GM21390 (cell line): ENCODE results near the gene SCYL3.
"Not testable (repeated sequence)": the region's sequence is repeated elsewhere in the genome, so short reads cannot be mapped to it uniquely, and the experiment has no call there.

ENCODE experiments used
- ATAC-seq: cut with Tn5 transposase; IDR thresholded peaks from one replicate; pipeline ENCODE4 v1.9.1; 2021; ENCODE audit not compliant: unreplicated experiment

SCYL3 gene, protein sequence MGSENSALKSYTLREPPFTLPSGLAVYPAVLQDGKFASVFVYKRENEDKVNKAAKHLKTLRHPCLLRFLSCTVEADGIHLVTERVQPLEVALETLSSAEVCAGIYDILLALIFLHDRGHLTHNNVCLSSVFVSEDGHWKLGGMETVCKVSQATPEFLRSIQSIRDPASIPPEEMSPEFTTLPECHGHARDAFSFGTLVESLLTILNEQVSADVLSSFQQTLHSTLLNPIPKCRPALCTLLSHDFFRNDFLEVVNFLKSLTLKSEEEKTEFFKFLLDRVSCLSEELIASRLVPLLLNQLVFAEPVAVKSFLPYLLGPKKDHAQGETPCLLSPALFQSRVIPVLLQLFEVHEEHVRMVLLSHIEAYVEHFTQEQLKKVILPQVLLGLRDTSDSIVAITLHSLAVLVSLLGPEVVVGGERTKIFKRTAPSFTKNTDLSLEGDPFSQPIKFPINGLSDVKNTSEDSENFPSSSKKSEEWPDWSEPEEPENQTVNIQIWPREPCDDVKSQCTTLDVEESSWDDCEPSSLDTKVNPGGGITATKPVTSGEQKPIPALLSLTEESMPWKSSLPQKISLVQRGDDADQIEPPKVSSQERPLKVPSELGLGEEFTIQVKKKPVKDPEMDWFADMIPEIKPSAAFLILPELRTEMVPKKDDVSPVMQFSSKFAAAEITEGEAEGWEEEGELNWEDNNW

GRCh38 chr1:169893645-169894423, at the start of gene SCYL3:
Gene SCYL3, minus strand, starts transcription at chr1:169893896. Its CDS starts 5,056 bp downstream, at chr1:169888840.
- peak; percentile 83 for ATAC-seq

DNA sequence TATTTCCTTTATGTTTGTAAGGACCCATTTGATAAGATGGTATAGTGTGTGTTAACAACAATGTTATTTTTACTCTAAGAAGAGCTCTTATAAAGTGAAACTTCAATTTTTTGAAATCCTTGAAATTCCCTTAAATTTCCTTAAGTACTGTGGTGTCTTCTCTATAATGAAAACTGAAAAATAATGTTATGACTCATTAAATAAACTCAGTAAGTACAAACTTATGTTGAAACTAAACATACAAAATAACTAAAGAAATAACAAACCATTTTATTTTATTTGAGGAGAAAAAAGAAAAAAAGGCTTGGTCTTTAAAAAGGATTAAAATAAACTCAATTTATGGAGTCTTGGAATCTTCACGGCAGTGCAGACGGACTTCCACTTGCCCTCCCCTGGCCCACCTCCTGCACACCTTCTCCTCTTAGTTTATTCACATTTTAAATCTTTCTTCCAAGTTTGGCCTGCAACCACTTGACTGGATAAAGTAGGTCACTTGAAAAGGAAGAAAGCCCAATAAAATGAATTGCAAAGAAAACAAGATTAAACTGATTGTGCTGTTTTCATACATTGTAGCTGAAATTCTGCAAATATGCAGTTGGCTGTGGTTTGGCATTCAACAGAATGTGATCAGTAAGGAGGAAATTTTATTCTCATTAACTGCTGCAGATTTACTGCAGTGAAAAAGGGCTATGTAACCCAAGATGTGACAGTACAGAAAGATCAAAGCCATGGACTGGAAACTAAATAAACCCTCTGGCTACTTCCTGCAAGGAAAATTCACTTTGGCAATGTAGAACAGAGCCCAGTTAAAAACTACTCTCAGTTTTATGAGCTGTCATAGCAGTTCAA, 48.5 kb upstream of the SCYL3 start:
- no peak for ATAC-seq

GRCh38 chr1:169933984-169934725, 40.5 kb upstream of the SCYL3 start:
- no peak for ATAC-seq

GRCh38 chr1:169931795-169932231, 38.1 kb upstream of the SCYL3 start:
- no peak for ATAC-seq

DNA sequence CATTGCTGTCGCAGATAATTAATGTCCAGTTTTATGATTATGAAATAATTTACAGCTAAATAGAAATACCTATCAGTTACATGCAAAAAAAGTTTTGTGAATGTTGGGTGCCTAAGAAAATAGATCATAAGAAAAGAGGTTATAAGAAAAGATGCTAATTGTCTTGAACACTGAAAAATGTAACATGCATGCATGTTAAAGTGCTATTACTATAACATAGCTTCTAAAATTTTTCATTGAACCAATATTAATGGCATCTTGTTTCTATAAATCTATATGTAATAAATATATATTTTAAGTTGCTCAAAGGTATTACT, 35.5 kb upstream of the SCYL3 start:
- ATAC-seq: no peak

- ATAC-seq: peak; percentile 71
Measured at GRCh38 chr1:169928438-169929209, 34.9 kb upstream of the SCYL3 start.

DNA sequence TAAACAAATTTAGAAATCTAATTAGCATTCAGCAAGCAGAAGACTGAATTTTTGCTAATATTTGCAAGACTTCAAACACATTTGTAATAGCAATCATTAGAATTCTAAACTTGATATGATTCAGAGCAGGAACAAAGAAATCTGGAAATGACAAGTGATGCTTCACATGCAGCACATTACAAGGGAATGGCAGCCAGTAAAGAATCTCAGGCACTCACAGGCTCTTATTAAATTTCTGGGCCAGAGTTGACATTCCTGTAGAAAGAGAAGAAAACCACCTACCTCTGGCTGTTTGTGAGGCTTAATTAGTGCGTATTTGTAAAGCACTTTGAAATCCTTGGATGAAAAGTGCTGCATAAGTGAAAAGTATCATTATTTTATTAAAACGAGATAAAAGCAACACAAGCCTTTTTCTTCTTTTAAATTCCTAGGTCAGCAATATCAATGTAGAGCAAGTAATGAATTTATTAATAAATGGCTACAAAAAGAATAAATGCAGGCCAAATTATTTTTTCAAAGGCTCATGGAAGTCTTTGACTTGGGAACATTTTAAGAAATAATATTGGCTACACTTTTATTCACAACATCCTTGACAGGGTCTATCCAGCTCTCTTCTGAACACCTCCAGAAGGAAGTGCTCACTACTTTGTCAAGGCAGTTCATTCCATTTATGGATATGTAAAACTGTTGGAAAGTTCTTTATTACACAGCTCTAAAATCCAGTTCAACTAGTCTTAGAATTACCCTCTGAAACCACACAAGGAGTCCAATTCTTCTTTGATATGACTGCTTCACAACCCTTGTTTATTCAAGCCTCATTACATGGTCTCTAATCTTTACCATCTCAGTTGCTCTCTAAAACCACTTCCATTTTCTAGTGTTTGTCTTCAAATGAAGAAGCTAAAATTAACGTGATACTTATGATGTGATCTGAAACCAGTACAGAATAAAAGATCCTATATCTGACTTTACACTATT, 32.1 kb upstream of the SCYL3 start:
- ATAC-seq: peak; percentile 70

DNA sequence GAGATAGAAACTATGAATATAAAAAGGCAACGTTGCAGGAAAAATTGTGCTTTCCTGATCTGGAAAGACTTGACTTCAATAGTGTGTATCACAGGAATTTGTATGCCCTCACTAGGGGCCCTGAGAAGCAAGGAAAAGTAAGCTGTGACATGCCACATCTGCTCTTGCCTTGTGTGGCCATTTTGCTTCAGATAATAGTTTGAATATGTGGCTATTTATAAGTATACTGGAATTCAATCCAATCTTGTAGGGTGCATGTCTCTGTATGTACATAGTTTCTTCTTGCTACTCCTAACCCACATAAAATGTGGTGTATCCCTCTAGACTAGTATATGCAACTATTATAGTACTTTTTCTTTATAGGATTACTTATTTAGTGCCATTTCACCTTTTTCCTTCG, 31.1 kb upstream of the SCYL3 start:
- no peak for ATAC-seq

DNA sequence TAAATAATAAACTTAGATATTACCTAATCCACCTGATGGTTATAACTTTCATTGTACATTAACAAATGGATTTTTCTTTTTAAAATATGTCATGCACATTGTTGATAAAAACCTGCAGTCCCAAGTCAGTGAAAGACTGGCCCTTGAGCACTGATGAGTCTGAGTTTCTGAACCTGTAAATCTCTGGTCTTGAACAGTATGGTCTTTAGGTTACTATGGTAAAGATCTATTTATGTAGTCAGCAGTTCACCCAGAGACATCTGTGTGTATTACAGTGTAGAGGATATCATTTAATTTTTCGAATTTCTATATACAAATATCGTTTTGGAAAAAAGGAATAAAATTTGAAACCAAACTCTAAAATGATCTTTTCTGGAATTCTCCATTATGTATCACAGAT, 30.4 kb upstream of the SCYL3 start:
- no peak for ATAC-seq

GRCh38 chr1:169921080-169921479, 27.4 kb upstream of the SCYL3 start:
- no peak for ATAC-seq

- ATAC-seq: no peak
Measured at GRCh38 chr1:169918927-169919326, 25.2 kb upstream of the SCYL3 start.

DNA sequence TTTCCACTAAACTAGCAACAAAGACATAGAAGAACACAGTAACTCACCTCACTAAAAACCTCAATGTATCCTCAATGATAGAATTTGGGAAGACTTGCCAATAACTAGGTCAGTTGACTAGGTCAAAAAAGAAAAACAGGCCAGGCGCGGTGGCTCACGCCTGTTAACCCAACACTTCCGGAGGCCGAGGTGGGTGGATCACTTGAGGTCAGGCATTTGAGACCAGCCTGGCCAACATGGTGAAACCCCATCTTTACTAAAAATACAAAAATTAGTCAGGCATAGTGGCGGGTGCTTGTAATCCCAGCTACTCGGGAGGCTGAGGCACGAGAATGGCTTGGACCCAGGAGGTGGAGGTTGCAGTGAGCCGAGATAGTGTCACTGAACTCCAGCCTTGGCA, 24.5 kb upstream of the SCYL3 start:
- ATAC-seq: not testable (repeated sequence)

GRCh38 chr1:169915150-169915549, 21.5 kb upstream of the SCYL3 start:
- ATAC-seq: no peak

- no peak for ATAC-seq
Measured at GRCh38 chr1:169914531-169914930, 20.8 kb upstream of the SCYL3 start.

GRCh38 chr1:169909499-169909898, 15.8 kb upstream of the SCYL3 start:
- ATAC-seq: no peak

- ATAC-seq: no peak
Measured at GRCh38 chr1:169906938-169907337, 13.2 kb upstream of the SCYL3 start.

- ATAC-seq: no peak
Measured at GRCh38 chr1:169904834-169905233, 11.1 kb upstream of the SCYL3 start.

- ATAC-seq: no peak
Measured at GRCh38 chr1:169902751-169903150, 9.1 kb upstream of the SCYL3 start.
